NOMO-1 treated with DMSO at 0.1 percent for 48 hours (cell line): Measurements from ENCODE around the gene SUDS3.

Experiments used
- DNase-seq: peaks from one replicate; lab custom pipeline; 2025; ENCODE audit not compliant: unreplicated experiment; lab: John Stamatoyannopoulos, UW

Gene SUDS3

DNA sequence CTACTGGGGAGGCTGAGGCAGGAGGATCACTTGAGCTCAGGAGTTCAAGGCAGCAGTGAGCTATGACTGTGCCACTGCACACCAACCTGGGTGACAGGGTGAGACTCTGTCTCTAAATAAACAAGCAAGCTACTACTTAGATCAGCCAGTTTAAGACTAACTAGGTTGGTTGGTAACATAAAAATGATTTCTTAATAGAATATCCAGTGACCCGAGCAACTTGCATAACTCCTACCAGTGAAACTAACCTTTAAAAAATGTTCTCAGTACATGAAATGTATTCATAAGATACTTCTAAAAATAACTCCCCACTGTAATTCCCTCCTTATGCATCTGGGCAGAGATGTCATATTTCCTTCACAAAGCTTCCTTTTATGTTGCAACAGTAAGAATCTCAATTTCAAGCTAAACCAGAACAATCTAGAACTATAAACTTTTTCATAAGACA, 19.5 kb upstream of the SUDS3 start:
- DNase-seq = peak; percentile 85

DNA sequence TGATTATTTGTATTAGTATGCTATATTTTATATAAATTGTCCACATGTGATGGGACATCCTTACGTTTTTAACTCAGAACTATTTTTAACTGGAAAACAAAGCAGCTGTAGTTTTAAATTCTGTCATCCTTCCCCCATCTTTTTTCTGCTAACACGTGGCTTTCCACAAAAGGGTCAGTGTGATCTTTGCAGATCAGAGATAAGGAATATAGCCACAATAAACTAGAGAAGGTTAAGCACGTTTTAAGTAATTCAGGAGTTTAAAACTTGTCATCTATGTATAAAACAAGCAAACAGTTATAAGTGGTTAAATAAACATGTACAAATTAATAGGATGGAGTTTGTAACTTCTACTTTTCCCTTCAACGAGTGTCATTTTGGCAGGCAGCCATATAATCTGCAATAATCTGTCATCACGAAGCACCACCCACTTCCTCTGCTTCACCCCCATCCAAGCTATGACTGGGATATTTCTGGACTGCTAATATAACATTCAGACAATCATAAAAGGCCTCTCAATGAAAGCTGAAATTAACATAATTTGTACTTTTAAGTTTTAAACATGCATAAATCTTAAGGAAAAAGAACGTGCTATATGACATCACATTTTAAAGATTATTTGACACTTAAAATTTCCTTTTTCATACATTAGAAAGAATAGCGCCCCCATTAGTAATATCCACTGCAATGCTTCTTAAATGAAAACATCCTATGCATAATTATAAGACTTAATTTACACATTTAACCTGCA, 18.9 kb upstream of the SUDS3 start:
- DNase-seq = peak; percentile 87

GRCh38 chr12:118358008-118358359, 18.4 kb upstream of the SUDS3 start:
- no peak for DNase-seq

DNA sequence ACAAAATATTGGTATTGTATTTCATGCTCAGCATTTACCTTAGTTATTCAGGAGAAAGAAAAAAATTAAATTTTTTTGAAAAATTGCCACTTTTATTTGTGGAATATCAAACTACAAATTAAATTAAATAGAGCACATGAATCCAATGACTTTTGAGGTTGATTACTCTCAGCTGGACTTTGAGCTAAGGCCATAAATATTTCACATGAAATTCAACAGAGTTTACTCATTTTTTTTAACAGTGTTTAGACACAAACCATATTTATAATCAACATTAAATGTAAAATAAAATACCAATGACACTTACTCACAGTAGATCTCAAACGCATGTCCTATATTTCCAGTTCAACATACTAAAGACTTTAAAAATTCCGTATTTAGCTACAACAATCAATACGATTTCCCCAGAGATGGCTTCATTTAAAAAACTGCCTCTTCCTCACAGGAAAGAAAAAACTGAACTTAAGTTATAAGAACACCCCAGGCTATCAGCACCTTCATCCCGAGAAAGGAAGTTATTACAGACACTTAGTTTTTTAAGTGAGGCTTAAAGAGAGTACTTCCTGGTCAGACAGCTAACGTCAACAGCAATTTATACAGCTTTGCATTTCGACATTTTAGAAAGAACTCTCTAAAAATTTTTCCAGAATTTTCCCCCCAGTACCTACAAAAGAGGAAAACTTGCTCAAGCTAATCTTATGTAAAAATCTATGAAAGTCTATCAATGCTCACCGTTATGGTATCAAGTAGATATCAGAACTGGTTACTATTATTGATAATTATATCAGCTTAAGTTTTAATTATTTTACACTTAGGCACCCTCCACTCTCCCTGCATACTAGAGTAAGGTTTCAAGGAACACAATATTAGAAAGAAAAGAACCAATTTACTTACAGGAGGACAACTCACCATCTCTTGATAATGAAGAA, 17.5 kb upstream of the SUDS3 start:
- peak; percentile 82 for DNase-seq

- no peak for DNase-seq
Measured at GRCh38 chr12:118359541-118359915, 16.8 kb upstream of the SUDS3 start.

DNA sequence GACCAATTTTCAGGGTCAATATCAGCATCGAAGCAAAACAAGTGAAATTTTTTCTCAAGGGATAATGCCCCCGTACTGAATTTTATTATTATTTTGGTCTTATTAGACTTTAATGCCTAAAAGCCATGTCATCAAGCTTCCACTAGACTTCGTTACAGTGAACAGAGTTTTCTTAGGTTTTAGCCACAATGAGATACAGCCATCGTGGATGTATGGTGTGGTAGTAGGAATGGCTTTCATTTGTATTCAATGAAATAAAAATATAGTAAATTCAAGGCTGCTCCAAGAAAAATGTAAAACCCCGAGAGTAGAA, 15.3 kb upstream of the SUDS3 start:
- no peak for DNase-seq

DNA sequence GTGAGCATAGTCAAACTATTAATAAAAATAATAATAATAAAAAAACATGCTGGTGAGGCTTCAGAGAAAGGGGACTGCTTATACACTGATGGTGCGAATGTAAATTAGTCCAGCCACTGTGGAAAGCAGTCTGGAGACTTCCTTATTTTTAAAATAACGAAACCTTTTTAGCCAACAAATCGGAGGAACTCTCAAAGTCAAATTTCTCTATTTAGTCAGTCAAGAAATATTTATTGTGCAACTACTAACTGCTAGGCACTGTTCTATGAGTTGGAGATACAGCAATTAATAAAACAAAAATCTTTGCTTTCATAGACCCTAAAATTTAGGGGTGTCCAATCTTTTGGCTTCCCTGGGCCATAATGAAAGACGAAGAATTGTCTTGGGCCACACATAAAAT, 14.5 kb upstream of the SUDS3 start:
- DNase-seq = peak; percentile 86

- no peak for DNase-seq
Measured at GRCh38 chr12:118368821-118369220, 7.5 kb upstream of the SUDS3 start.

DNA sequence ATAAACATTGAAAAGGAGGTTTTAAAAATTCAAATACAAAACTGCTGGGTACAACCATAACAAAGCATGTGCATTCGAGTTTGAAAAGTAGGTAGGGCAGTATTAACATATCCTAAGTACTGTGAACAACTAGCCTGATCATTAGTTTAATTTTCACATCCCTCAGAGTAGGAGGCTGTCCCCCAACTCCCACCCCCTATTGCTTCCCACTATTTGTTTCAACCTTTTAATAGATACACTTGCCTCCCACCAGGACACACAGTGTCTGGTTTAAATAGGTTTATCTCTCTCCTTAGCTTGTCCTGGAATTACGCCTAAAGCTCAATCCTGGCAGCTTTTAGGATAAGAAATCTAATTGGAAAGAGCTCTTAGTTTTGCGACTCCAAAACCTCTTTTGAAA, 5.8 kb upstream of the SUDS3 start:
- no peak for DNase-seq

DNA sequence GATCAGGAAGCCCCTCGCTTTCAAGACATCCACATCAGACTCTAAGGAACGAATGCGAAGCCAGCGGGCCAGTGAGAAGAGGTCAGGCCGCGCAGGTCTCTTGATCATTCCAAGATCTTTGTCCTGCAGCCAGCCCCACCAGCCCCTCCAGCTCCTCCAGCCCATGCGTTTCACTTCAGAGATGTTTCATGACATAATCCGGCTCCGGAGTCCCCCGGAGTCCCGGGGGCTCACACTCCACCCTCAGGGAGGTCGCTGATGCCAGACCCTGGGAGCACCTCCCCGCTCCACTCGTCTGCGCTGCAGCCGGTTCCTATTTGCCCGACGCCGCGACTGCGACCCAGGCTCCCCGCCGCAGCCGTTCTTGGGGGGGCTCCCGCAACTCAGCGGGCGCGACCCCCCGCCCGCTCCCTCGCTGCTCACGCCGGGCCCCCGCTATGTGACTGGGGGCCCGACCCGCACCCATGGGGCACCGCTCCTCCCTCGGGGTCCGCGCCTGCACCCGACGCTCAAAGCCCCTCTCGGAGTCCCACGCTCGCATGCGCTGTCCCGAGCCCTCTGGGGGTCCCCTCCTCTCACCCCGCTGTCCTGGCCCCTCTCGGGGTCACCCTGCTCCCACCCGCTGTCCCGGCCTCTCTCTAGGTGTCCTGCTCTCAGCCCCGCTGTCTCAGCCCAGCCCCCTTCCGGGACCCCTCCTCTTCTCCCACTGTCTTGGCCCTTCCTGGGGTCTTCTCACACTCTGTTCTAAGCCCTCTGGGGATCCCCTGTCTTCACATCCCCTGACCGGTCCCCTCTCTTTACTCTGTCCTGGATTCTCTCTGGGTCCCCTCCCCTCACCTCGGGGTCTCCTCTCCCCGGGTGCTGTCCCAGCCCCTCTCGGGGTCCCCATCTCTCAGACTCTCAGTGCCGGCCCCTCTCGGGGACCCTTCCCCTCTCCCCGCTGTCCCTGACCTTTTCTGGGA, 4.8 kb upstream of the SUDS3 start:
- no peak for DNase-seq

DNA sequence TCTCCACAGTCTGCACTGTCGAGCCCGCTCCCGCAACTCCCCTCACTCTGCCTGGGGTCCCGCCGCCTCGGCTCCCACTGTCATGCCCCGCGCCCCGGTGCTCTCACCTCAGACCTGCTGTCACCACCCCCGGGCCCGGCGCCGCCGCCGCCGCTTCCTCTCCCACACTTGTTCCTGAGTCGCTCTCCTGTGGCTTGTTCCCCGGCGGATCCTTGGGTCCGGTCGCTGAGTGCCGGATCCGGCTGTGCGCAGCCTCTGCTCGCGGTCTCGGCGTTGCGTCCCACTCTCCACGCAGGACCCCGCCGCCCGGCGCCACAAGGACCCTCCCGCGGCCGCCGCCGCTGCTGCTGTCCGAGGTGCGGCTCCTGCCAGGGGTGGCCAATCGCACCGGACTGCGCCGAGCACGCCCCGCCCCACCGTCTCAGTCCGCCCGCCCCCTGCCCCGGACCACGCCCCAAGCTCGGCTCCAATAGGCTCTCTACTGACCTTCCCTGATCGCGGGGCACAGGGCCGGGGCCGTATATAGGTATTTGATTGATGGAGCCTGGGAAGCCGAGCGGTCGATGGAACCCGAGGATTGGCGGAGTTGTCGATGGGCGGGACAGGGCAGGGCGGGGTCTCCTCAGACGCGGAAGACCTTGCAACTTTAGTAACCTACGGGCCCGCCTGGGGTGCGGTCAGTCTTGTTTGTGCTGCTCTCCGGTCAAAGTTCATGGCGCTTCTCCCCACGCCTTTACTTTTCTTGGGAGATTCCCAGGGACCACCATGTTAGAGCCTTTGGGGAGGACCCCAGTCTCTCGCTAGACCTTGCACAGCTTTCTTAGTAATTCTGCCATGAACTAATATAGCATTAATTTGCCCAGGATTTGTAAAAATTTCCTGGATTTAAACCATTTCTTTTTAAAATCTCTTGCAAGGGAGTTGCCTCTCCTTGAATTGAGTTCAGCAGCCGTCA, 3.5 kb upstream of the SUDS3 start, which contains the start of gene TAOK3:
Gene TAOK3 (minus strand): TSS at position 367 of the 955 bp plus-strand sequence. CDS start 117,340 bp downstream, outside the sequence.
- DNase-seq = peak; percentile 99

- DNase-seq = no peak
Measured at GRCh38 chr12:118373616-118374015, 2.7 kb upstream of the SUDS3 start.

- no peak for DNase-seq
Measured at GRCh38 chr12:118374126-118374725, 2.1 kb upstream of the SUDS3 start.

DNA sequence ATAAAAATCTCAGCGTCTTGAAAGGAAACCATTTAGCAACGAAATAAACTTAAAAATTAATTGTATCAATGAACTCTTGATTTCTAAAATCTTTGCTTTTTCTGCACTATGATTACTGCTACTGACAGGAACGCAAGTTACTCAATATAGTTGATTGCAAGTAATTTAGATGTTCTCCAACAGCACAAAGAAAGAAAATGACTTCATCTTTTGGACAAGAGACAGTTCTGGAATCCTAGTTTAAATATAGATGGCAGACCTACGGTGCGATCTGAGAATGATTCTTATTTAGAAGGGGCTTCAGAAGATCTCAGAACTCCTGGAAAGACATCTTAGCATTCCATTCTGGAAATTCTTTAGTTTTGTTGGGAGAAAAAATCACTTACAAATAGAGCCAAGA, 1.4 kb upstream of the SUDS3 start:
- no peak for DNase-seq

GRCh38 chr12:118375348-118375747, 1.0 kb upstream of the SUDS3 start:
- DNase-seq = no peak

DNA sequence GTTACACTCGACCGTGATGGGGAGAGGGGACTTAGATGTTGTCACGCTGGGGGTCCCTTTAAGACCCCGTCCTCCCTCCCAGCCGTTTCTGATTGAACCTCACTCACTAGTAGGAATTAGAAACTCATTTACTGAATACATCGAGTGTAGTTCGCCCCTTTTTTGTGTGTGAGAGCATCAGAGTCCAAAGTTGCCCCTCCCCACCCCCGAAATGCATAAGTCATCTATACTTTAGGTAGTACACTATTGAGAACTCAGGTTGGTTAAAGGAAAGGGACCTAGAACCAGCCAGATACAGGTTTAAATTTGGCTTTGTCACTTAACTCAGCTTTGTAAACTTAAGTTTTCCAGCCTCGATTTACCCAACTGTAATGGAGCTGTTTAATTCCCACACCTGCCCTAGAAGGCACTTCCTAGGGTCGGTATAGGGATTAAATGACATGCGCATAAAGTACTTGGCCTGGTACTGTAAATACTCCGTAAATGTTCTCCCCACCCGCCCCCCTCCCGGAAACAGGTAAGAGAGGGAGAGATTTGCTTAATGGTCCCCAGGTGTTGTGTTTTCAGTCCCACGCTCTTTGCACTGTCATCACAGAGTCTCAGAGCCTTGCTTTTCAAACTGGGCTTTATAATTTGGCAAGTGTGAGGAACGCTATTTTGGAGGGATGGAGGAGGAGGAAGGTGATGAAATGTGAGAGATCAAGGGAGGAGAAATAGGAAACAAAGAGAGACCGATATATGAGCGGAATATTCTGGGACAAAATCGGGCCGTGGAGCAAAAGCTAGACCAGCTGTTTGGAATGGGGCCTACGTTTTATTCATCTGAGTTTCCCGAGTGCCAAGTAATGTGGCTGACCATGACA, 897 bp downstream of the SUDS3 start:
- no peak for DNase-seq

GRCh38 chr12:118377884-118378470, 1.6 kb downstream of the SUDS3 start:
- peak; percentile 56 for DNase-seq

DNA sequence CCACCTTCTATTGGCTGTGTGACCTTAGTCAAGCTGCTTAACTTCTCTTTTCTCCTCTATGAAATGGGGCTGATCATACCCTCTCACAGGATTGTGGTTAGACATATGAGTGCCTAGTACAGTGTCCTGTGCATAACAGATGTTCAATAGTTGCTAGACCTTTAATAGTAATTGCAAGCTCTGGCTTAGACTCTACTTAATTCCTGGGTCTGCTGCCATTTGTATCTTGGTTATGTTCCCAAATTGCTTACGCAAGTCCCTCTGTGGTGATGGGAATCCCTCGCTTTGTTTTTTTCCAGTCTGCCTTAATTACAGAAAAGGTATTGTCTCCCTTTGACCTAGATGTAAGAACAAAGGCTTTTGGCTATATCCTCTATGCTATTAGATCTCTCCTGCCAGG, 15.1 kb downstream of the SUDS3 start:
- DNase-seq = no peak
